OCI-LY7 (cell line): ENCODE data around the gene CNOT3.

ENCODE experiments used
- CTCF ChIP-seq: fragments of 200-600 bp; sonication (generic); conservative IDR thresholded peaks from 2 replicates; pipeline ENCODE4 v1.5.1; 2014; ENCODE audit warnings: mild to moderate bottlenecking, antibody characterized with exemption, low read length, moderate library complexity, mixed read lengths
- EZH2phosphoT487 ChIP-seq: fragments of 200-600 bp; sonication (generic); IDR thresholded peaks from 2 replicates; pipeline ENCODE4 v1.6.1; 2018; ENCODE audit warnings: low read depth, borderline replicate concordance, mild to moderate bottlenecking, mixed run types, antibody characterized with exemption, low read length, moderate library complexity, mixed read lengths

GRCh38 chr19:54186351-54186750, 48.8 kb downstream of the CNOT3 start:
- TF ChIP-seq CTCF (no peak), EZH2phosphoT487 (no peak)
